Gastroesophageal sphincter (tissue), 3 donors: ENCODE data around the gene TSPAN14.

ENCODE experiments used
- POLR2AphosphoS5 ChIP-seq: sonication (generic); formaldehyde crosslinking; IDR thresholded peaks from one replicate; pipeline ENCODE4 v1.6.1; 2017; ENCODE audit warnings: antibody characterized with exemption
- TF ChIP-seq, protein P1 (sequence below), 4 experiments: fragments of 200-600 bp in 2 of 4; fragments of 450-650 bp in 2 of 4; sonication (generic) in 1 of 4; IDR thresholded peaks; one replicate each; pipeline ENCODE4 v1.5.1; 2017 to 2019; ENCODE audit warnings: antibody characterized with exemption in 4 of 4, mild to moderate bottlenecking in 2 of 4, moderate library complexity in 2 of 4

DNA sequence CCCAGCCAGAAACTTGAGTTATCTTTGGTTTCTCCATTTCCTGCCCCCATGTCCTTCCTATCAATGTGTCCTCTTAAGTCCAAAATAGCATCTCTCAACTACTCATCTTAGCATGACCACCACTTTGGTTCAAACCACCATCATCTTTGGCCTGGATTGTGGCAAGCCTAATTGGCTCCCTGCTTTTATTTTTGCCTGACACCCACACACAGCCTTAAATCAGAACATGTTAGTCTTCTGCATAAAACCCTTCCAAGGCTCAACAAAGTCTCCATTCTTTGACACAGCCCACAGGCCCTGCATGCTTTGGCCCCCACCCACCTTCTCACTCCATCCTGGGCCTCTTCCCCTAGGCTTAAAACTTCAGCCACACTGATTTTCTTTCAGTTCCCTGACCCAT, 2.0 kb upstream of the TSPAN14 start:
- TF ChIP-seq, protein P1, sequence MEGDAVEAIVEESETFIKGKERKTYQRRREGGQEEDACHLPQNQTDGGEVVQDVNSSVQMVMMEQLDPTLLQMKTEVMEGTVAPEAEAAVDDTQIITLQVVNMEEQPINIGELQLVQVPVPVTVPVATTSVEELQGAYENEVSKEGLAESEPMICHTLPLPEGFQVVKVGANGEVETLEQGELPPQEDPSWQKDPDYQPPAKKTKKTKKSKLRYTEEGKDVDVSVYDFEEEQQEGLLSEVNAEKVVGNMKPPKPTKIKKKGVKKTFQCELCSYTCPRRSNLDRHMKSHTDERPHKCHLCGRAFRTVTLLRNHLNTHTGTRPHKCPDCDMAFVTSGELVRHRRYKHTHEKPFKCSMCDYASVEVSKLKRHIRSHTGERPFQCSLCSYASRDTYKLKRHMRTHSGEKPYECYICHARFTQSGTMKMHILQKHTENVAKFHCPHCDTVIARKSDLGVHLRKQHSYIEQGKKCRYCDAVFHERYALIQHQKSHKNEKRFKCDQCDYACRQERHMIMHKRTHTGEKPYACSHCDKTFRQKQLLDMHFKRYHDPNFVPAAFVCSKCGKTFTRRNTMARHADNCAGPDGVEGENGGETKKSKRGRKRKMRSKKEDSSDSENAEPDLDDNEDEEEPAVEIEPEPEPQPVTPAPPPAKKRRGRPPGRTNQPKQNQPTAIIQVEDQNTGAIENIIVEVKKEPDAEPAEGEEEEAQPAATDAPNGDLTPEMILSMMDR (IDR thresholded peaks at IDR 0.05), result no peak
- no peak for TF ChIP-seq POLR2AphosphoS5
